ENCODE data around the gene ARMC8.

Gene ARMC8

GRCh38 chr3:138174421-138175131 lies 12.5 kb upstream of the ARMC8 start, which contains the start of gene DBR1:
Gene DBR1, minus strand, starts transcription at chr3:138174921. Its CDS starts 126 bp downstream, at chr3:138174795.
- Histone ChIP-seq H3K9me3 (ENCODE audit: insufficient read depth, low read depth, low read length) (no peaks in the 10 kb centered on the region), H3K27ac (ENCODE audit: low read length) (peak within 1 kb of the TSS; percentile 62), H3K9ac (ENCODE audit: low read depth, low read length) (peak within 1 kb of the TSS; percentile 89), H3K27me3 (ENCODE audit: insufficient read depth, low read length) (no peaks in the 10 kb centered on the region), H3K36me3 (ENCODE audit: insufficient read depth, low read depth, low read length) (peaks cover 34% of the 10 kb centered on the region), H3K4me3 (ENCODE audit: low read length) (peak within 1 kb of the TSS; percentile 80), H3K4me1 (ENCODE audit: insufficient read depth, low read length) (0 out of 2 replicates have a peak, but pooled peaks cover 4% of the 10 kb centered on the region)

- H3K9me3 ChIP-seq (ENCODE audit: insufficient read depth, low read depth, low read length), result no peaks in the 10 kb centered on the region
- H3K4me1 ChIP-seq (ENCODE audit: insufficient read depth, low read length), result no peaks in the 10 kb centered on the region
- no peak overlapping the region for H3K9ac ChIP-seq (ENCODE audit: low read depth, low read length)
- H3K4me3 ChIP-seq (ENCODE audit: low read length), result no peak overlapping the region
- peaks cover 16% of the 10 kb centered on the region; the same call in 1 of the 2 replicates for H3K27me3 ChIP-seq (ENCODE audit: insufficient read depth, low read length)
- H3K36me3 ChIP-seq (ENCODE audit: insufficient read depth, low read depth, low read length), result no peaks in the 10 kb centered on the region
- H3K27ac ChIP-seq (ENCODE audit: low read length), result no peak overlapping the region
Observed at GRCh38 chr3:138180375-138181029, 6.6 kb upstream of the ARMC8 start.

- Histone ChIP-seq H3K9ac (ENCODE audit: low read depth, low read length) (no peak overlapping the region), H3K9me3 (ENCODE audit: insufficient read depth, low read depth, low read length) (no peaks in the 10 kb centered on the region), H3K4me1 (ENCODE audit: insufficient read depth, low read length) (peaks cover 11% of the 10 kb centered on the region), H3K36me3 (ENCODE audit: insufficient read depth, low read depth, low read length) (peaks cover 9% of the 10 kb centered on the region), H3K27ac (ENCODE audit: low read length) (no peak overlapping the region), H3K4me3 (ENCODE audit: low read length) (no peak overlapping the region), H3K27me3 (ENCODE audit: insufficient read depth, low read length) (peaks cover 28% of the 10 kb centered on the region)
Observed at GRCh38 chr3:138184994-138185393, 2.1 kb upstream of the ARMC8 start.

DNA sequence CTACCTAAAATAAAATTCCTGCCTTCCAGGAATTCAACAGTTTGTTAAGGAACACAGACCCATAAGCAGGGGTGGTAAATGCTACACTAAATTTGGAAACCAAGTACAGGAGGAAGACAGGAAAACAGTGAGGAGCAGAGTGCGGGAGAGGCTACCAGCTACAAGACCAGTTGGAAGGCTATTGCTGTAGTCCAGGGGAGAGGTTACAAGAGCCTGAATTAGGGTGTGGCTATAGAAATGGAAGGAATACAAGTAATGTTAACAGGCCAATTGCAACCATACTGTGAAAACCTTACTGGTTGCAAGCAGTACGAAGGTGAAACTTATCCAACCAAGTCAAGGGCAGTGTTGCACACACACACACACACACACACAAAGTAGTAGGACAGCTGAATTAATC lies 880 bp upstream of the ARMC8 start:
- no peak overlapping the region for H3K9ac ChIP-seq (ENCODE audit: low read depth, low read length)

DNA sequence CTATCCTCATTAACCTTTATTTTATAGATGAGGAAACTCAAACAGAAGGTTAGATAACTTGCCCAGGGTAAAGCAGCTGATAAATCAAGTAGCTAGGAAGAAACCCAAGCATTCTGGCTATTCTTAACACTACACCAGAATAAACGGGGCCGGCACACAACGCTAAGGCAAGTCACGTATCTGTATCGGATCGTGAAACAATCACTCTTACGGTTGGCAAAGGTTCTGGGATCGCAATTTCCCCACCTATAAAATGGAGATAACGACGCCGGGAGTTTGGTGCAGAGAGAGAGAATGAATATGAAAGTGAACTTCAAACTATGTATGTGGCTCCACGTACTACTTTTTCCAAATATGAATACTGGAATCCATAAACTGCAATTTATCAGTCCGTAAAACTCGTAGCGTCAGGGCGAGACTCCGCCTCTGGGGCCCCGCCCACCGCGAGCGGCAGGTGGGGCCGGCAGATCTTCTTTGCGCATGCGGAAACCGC lies 252 bp upstream of the ARMC8 start:
- H3K27me3 ChIP-seq (ENCODE audit: insufficient read depth, low read length), result peaks cover 26% of the 10 kb centered on the region
- peak overlapping the region; percentile 86 for H3K4me3 ChIP-seq (ENCODE audit: low read length)
- peaks cover 11% of the 10 kb centered on the region for H3K4me1 ChIP-seq (ENCODE audit: insufficient read depth, low read length)
- peak overlapping the region; percentile 96 for H3K27ac ChIP-seq (ENCODE audit: low read length)
- peaks cover 24% of the 10 kb centered on the region for H3K36me3 ChIP-seq (ENCODE audit: insufficient read depth, low read depth, low read length)
- no peaks in the 10 kb centered on the region for H3K9me3 ChIP-seq (ENCODE audit: insufficient read depth, low read depth, low read length)
- peak overlapping the region; percentile 99 for H3K9ac ChIP-seq (ENCODE audit: low read depth, low read length)

More for the DNA sequence above, 880 bp upstream of the ARMC8 start:
- Histone ChIP-seq H3K27ac (ENCODE audit: low read length) (no peak overlapping the region), H3K27me3 (ENCODE audit: insufficient read depth, low read length) (peaks cover 28% of the 10 kb centered on the region), H3K4me1 (ENCODE audit: insufficient read depth, low read length) (peaks cover 11% of the 10 kb centered on the region), H3K4me3 (ENCODE audit: low read length) (peak overlapping the region; percentile 86), H3K9me3 (ENCODE audit: insufficient read depth, low read depth, low read length) (no peaks in the 10 kb centered on the region), H3K36me3 (ENCODE audit: insufficient read depth, low read depth, low read length) (peaks cover 18% of the 10 kb centered on the region)

- Histone ChIP-seq H3K4me1 (ENCODE audit: insufficient read depth, low read length) (peaks cover 11% of the 10 kb centered on the region), H3K36me3 (ENCODE audit: insufficient read depth, low read depth, low read length) (peaks cover 28% of the 10 kb centered on the region), H3K9me3 (ENCODE audit: insufficient read depth, low read depth, low read length) (no peaks in the 10 kb centered on the region), H3K9ac (ENCODE audit: low read depth, low read length) (peak overlapping the region; percentile 99), H3K4me3 (ENCODE audit: low read length) (peak overlapping the region; percentile 86), H3K27me3 (ENCODE audit: insufficient read depth, low read length) (peaks cover 23% of the 10 kb centered on the region), H3K27ac (ENCODE audit: low read length) (peak overlapping the region; percentile 96)
Observed at GRCh38 chr3:138188013-138188730, 1.1 kb downstream of the ARMC8 start.

GRCh38 chr3:138195481-138195880 lies 8.4 kb downstream of the ARMC8 start:
- H3K4me3 ChIP-seq (ENCODE audit: low read length), result no peak overlapping the region
- no peak overlapping the region for H3K27ac ChIP-seq (ENCODE audit: low read length)
- H3K27me3 ChIP-seq (ENCODE audit: insufficient read depth, low read length), result no peaks in the 10 kb centered on the region
- peaks cover 25% of the 10 kb centered on the region for H3K36me3 ChIP-seq (ENCODE audit: insufficient read depth, low read depth, low read length)
- no peaks in the 10 kb centered on the region for H3K9me3 ChIP-seq (ENCODE audit: insufficient read depth, low read depth, low read length)
- no peak overlapping the region for H3K9ac ChIP-seq (ENCODE audit: low read depth, low read length)
- no peaks in the 10 kb centered on the region for H3K4me1 ChIP-seq (ENCODE audit: insufficient read depth, low read length)

- Histone ChIP-seq H3K9me3 (ENCODE audit: insufficient read depth, low read depth, low read length) (no peaks in the 10 kb centered on the region), H3K36me3 (ENCODE audit: insufficient read depth, low read depth, low read length) (peaks cover 19% of the 10 kb centered on the region; the same call in 1 of the 2 replicates), H3K4me1 (ENCODE audit: insufficient read depth, low read length) (no peaks in the 10 kb centered on the region), H3K27me3 (ENCODE audit: insufficient read depth, low read length) (no peaks in the 10 kb centered on the region), H3K27ac (ENCODE audit: low read length) (no peak overlapping the region), H3K4me3 (ENCODE audit: low read length) (no peak overlapping the region), H3K9ac (ENCODE audit: low read depth, low read length) (no peak overlapping the region)
Observed at GRCh38 chr3:138196023-138196422, 8.9 kb downstream of the ARMC8 start.

GRCh38 chr3:138197058-138197457 lies 10.0 kb downstream of the ARMC8 start:
- Histone ChIP-seq H3K4me3 (ENCODE audit: low read length) (no peak overlapping the region), H3K36me3 (ENCODE audit: insufficient read depth, low read depth, low read length) (peaks cover 10% of the 10 kb centered on the region; the same call in 1 of the 2 replicates), H3K9me3 (ENCODE audit: insufficient read depth, low read depth, low read length) (no peaks in the 10 kb centered on the region), H3K27ac (ENCODE audit: low read length) (no peak overlapping the region), H3K9ac (ENCODE audit: low read depth, low read length) (no peak overlapping the region), H3K27me3 (ENCODE audit: insufficient read depth, low read length) (no peaks in the 10 kb centered on the region), H3K4me1 (ENCODE audit: insufficient read depth, low read length) (no peaks in the 10 kb centered on the region)

DNA sequence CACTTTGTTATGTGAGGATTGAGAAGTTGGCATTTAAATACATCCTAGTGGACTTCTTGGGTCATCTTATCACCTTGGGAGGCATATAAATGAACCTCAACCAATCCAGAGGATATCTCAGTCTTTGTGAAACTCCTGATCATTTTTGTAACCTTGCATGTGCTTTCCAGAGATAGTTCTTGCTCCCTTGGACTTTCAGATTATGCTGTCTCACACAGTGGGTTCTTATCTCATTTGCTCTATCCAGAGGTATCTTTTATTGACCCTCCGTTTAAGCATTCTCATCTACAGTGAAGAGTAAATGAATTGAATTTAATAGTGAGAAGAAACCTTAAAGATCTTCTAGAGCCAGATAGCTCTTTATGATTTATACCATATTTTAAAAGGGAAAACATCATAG lies 10.4 kb downstream of the ARMC8 start:
- no peak overlapping the region for H3K27ac ChIP-seq (ENCODE audit: low read length)
- no peaks in the 10 kb centered on the region for H3K27me3 ChIP-seq (ENCODE audit: insufficient read depth, low read length)
- no peak overlapping the region for H3K4me3 ChIP-seq (ENCODE audit: low read length)
- no peaks in the 10 kb centered on the region for H3K9me3 ChIP-seq (ENCODE audit: insufficient read depth, low read depth, low read length)
- no peak overlapping the region for H3K9ac ChIP-seq (ENCODE audit: low read depth, low read length)
- no peaks in the 10 kb centered on the region for H3K4me1 ChIP-seq (ENCODE audit: insufficient read depth, low read length)
- H3K36me3 ChIP-seq (ENCODE audit: insufficient read depth, low read depth, low read length), result peaks cover 8% of the 10 kb centered on the region; the same call in 1 of the 2 replicates

GRCh38 chr3:138199851-138200250 lies 12.8 kb downstream of the ARMC8 start:
- no peak overlapping the region for H3K9ac ChIP-seq (ENCODE audit: low read depth, low read length)
- no peak overlapping the region for H3K4me3 ChIP-seq (ENCODE audit: low read length)
- H3K4me1 ChIP-seq (ENCODE audit: insufficient read depth, low read length), result peaks cover 13% of the 10 kb centered on the region
- no peaks in the 10 kb centered on the region for H3K27me3 ChIP-seq (ENCODE audit: insufficient read depth, low read length)
- H3K9me3 ChIP-seq (ENCODE audit: insufficient read depth, low read depth, low read length), result no peaks in the 10 kb centered on the region
- H3K27ac ChIP-seq (ENCODE audit: low read length), result no peak overlapping the region
- peaks cover 7% of the 10 kb centered on the region; the same call in 1 of the 2 replicates for H3K36me3 ChIP-seq (ENCODE audit: insufficient read depth, low read depth, low read length)

All from iPS-20b (cell line).